Activated T-cell treated with anti-CD3 and anti-CD28 coated beads, Interleukin-2, amount 50 U/mL, for 72 hours (primary cell): ENCODE results near the gene PHF23. TPM values are rescaled to one million over a fixed set of nuclear protein-coding genes. Genes with fewer than 3 reads are reported as not detected.

Source experiments
- ATAC-seq, 2 donors: fragments of 150-1000 bp; cut with Tn5 transposase; replicated peaks in 1 of 2; 2 replicates each; pipeline ENCODE4 v1.10.0; 2021; ENCODE audit warnings: moderate library complexity in 2 of 2, mild to moderate bottlenecking in 1 of 2
- DNase-seq, 2 donors: peaks; one replicate each; pipeline ENCODE4 v3.0.0; 2021 to 2022; ENCODE audit warnings: mixed read lengths in 1 of 2
- H3K27ac Mint-ChIP-seq: one replicate; pipeline ENCODE4 v1.8.0; 2022; ENCODE audit warnings: mild to moderate bottlenecking, moderate library complexity, mixed read lengths
- H3K27me3 Mint-ChIP-seq: one replicate; pipeline ENCODE4 v1.8.0; 2022; ENCODE audit warnings: low read depth, mixed read lengths
- H3K36me3 Mint-ChIP-seq, 2 donors: one replicate each; pipeline ENCODE4 v1.8.0; 2022; ENCODE audit warnings: mixed read lengths in 2 of 2, mild to moderate bottlenecking in 1 of 2; ENCODE audit not compliant: insufficient read depth in 2 of 2
- H3K4me1 Mint-ChIP-seq: one replicate; pipeline ENCODE4 v1.8.0; 2022; ENCODE audit warnings: low read depth, mixed read lengths
- H3K4me3 Mint-ChIP-seq, 2 donors: one replicate each; pipeline ENCODE4 v1.8.0; 2022; ENCODE audit warnings: mild to moderate bottlenecking in 2 of 2, mixed read lengths in 2 of 2, moderate library complexity in 2 of 2
- H3K9me3 Mint-ChIP-seq, 2 donors: one replicate each; pipeline ENCODE4 v1.8.0; 2022; ENCODE audit warnings: mixed read lengths in 2 of 2
- total RNA-seq, 2 donors: library from RNA; stranded (reverse); gene quantifications; one replicate each; pipeline ENCODE4 v1.2.3, GENCODE V29; 2022

PHF23 gene
- total RNA-seq, result 10 to 100 TPM; 28.9 to 32.2 TPM

DNA sequence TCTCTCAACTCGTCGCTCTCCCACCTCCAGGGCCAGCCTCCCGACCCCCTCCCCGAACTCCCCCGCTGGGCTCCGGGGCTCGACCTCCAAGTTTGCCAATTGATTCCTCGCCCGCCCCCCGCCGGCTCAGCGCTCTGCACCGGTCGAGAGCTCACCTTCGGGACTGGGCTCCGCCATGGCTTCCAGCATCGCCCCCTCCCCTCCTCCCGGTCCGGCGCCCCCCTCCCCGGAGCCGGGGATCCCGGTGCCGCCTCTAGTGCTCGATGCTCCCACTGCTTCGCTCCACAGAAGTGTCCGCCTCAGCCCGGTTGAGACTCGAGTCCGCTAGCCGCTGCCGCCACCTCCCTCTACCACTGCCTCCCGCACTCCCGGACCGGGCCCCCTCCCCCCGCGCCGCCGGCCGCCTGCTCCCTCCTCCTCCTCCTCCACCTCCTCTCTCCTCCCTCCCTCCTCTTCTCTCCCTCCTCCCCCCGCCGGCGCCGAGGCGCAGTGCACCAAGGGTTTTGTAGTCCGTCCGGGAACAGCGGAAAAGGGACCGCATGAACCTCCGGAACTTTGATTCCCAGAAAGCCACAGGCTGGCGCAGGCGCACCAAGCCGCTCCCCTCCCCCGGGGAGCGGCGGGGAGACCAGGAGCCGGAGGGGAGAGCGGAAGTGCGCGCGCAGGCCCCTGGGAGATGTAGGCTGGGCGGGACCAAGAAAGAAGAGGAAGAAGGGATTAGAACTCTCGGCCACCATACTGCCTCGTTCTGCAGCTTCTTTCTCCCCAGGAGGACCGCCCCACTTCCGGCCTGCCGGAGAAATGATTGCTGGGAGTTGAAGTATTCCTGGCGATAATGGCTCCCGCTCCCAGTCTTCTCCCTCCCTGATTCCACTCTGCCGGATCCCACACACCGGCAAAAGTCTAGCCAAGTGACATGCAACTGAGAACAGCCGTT, at the start of gene PHF23:
PHF23 (minus strand) TSS at position 367 of the 937 bp plus-strand sequence; CDS start at position 189, 178 bp downstream.
- H3K36me3 Mint-ChIP-seq, result peaks cover 13 to 16% of the 10 kb centered on the region in 2 donors
- peak within 1 kb of the TSS; percentile 93 to 100 for H3K4me3 Mint-ChIP-seq
- ATAC-seq (peak; percentile 71 to 72), DNase-seq (peak; percentile 96 to 98)
- H3K27me3 Mint-ChIP-seq, result no peaks in the 10 kb centered on the region
- H3K27ac Mint-ChIP-seq, result peak within 1 kb of the TSS; percentile 94
- peaks cover 66% of the 10 kb centered on the region for H3K4me1 Mint-ChIP-seq
- no peaks in the 10 kb centered on the region for H3K9me3 Mint-ChIP-seq

DNA sequence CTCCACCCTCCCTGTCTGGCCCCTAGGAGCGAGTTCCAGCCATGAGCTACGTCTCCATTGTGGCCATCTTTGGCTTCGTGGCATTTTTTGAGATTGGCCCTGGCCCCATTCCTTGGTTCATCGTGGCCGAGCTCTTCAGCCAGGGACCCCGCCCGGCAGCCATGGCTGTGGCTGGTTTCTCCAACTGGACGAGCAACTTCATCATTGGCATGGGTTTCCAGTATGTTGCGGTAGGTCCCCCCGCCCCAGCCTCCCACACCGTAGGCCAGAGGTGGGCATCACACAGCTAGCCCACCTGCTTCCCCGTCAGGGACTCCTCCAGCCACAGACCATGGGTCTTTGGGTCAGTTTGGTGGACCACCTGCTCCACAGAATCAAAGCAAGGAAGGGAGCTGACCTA, 46.4 kb upstream of the PHF23 start:
- Mint-ChIP-seq H3K9me3 (no peaks in the 10 kb centered on the region), H3K27me3 (peaks cover 22% of the 10 kb centered on the region), H3K36me3 (no peaks in the 10 kb centered on the region), H3K4me1 (peaks cover 19% of the 10 kb centered on the region), H3K4me3 (no peak overlapping the region), H3K27ac (no peak overlapping the region)
- no peak for DNase-seq
- no peak for ATAC-seq

DNA sequence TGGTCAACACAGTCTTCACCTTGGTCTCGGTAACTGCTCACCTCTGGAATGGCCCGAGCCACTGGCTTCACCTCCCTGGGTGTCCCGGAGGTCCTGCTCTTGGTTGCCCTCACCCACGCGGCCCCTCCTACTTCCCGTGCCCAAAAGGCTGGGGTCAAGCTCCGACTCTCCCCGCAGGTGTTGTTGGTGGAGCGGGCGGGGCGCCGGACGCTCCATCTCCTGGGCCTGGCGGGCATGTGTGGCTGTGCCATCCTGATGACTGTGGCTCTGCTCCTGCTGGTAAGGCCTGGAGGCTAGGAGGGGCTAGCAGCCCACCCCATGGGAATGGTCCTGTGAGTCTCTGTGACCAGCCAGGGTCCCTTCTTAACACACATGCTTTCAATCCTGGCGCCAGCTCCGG, 45.7 kb upstream of the PHF23 start:
- Mint-ChIP-seq H3K27me3 (peaks cover 30% of the 10 kb centered on the region), H3K4me3 (no peak overlapping the region), H3K9me3 (no peaks in the 10 kb centered on the region), H3K36me3 (no peaks in the 10 kb centered on the region), H3K4me1 (peaks cover 26% of the 10 kb centered on the region), H3K27ac (no peak overlapping the region)
- ATAC-seq (no peak), DNase-seq (no peak)

DNA sequence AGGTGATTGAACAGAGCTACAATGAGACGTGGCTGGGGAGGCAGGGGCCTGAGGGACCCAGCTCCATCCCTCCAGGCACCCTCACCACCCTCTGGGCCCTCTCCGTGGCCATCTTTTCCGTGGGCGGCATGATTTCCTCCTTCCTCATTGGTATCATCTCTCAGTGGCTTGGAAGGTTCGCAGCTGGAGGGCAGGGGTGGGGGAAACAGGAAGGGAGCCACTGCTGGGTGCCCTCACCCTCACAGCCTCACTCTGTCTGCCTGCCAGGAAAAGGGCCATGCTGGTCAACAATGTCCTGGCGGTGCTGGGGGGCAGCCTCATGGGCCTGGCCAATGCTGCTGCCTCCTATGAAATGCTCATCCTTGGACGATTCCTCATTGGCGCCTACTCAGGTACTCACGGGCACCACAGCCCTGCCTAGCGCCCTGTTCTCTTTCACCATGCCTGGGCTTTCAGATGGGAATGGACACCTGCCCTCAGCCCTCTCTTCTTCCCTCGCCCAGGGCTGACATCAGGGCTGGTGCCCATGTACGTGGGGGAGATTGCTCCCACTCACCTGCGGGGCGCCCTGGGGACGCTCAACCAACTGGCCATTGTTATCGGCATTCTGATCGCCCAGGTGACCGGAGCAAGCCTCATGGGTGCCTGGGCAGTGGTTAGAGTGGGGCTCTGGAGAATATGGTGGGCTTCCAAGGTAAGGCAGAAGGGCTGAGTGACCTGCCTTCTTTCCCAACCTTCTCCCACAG, 44.4 kb upstream of the PHF23 start:
- Mint-ChIP-seq H3K36me3 (no peaks in the 10 kb centered on the region), H3K27me3 (peaks cover 32% of the 10 kb centered on the region), H3K4me1 (peaks cover 26% of the 10 kb centered on the region), H3K27ac (no peak overlapping the region), H3K4me3 (no peak overlapping the region), H3K9me3 (no peaks in the 10 kb centered on the region)
- no peak for DNase-seq
- no peak for ATAC-seq

DNA sequence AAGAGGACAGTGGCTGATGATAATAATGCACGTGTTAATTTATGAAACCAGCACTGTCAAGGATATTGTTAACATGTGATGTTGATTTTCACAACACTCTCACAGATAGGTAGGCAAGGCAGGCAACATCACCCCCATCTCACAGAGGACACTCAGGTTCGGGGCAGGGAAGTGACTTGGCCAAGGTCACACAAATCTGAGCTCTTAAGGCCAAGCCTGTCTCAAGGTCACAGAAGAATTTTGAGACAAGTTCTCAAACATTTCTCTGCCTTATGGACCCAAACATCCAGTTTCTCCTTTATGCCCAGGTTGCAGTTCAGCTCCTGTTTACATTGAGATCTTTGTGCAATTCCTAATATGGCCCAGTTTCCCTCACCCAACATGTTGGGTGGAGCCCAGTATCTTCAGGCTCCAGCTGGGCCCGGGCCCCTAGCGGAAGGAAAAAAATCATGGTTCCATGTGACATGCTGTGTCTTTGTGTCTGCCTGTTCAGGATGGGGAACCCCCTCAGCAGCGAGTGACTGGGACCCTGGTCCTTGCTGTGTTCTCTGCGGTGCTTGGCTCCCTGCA, 43.6 kb upstream of the PHF23 start:
- H3K4me3 Mint-ChIP-seq, result peak overlapping the region; percentile 40 to 86
- no peak for ATAC-seq
- H3K9me3 Mint-ChIP-seq, result no peaks in the 10 kb centered on the region
- no peak overlapping the region for H3K27ac Mint-ChIP-seq
- peaks cover 26% of the 10 kb centered on the region for H3K4me1 Mint-ChIP-seq
- no peaks in the 10 kb centered on the region for H3K36me3 Mint-ChIP-seq
- H3K27me3 Mint-ChIP-seq, result peaks cover 32% of the 10 kb centered on the region
- no peak for DNase-seq

DNA sequence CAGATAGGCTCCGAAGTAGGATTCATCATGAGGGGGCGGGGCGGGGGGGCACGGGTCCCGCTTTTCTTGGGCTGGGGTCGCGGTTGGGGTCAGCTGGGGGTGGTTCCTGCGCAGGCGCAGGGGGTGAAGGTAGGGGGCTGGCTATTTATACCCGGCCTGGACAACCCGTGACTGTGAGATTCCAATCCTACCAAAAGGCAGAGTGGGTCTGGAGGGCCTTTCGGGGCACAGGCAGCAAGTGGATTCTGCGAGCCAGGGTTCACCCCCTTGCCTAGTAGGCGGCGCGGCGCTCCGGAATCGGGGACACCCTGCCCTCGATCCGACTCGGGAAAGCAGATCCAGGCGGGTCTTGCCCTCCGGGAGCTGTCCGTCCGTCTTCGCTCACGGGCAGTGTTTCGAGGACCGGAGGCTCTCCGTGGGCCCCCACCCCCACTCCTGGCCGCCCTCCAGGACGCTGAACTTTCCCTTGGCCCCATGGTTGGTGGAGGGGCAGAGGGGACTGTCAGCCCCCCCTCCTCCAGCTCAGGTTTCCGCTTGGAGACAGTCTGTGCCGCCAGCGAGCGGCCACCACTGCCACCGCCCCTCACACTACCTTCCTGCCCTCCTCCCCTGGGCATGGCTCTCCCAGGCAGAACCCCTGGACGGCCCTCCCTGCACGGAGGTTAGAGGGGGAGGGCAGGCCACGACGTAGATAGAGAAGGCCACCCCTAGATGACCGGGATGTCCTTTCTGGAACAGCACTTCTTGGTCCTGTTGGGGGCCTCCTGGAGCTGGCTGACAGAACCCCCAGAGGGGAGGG, 42.9 kb upstream of the PHF23 start:
- H3K27ac Mint-ChIP-seq, result no peak overlapping the region
- no peaks in the 10 kb centered on the region for H3K36me3 Mint-ChIP-seq
- peak overlapping the region; percentile 86 to 91 for H3K4me3 Mint-ChIP-seq
- H3K4me1 Mint-ChIP-seq, result peaks cover 26% of the 10 kb centered on the region
- H3K27me3 Mint-ChIP-seq, result peaks cover 32% of the 10 kb centered on the region
- ATAC-seq (no peak), DNase-seq (no peak)
- H3K9me3 Mint-ChIP-seq, result no peaks in the 10 kb centered on the region

DNA sequence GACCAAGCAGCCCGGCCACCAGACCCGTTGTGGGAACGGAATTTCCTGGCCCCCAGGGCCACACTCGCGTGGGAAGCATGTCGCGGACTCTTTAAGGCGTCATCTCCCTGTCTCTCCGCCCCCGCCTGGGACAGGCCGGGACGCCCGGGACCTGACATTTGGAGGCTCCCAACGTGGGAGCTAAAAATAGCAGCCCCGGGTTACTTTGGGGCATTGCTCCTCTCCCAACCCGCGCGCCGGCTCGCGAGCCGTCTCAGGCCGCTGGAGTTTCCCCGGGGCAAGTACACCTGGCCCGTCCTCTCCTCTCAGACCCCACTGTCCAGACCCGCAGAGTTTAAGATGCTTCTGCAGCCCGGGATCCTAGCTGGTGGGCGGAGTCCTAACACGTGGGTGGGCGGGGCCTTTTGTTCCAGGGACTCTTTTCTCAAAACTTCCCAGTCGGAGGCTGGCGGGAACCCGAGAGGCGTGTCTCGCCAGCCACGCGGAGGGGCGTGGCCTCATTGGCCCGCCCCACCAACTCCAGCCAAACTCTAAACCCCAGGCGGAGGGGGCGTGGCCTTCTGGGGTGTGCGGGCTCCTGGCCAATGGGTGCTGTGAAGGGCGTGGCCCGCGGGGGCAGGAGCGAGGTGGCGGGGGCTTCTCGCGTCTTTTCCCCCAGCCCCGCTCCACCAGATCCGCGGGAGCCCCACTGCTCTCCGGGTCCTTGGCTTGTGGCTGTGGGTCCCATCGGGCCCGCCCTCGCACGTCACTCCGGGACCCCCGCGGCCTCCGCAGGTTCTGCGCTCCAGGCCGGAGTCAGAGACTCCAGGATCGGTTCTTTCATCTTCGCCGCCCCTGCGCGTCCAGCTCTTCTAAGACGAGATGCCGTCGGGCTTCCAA, 42.1 kb upstream of the PHF23 start, which contains the start of gene SLC2A4:
SLC2A4 (plus strand) TSS at position 645 of the 879 bp plus-strand sequence; CDS start at position 862, 217 bp downstream.
- Mint-ChIP-seq H3K27ac (no peak within 1 kb of the TSS), H3K9me3 (no peaks in the 10 kb centered on the region), H3K4me1 (peaks cover 26% of the 10 kb centered on the region), H3K36me3 (no peaks in the 10 kb centered on the region), H3K4me3 (peak within 1 kb of the TSS; percentile 86 to 91), H3K27me3 (peaks cover 32% of the 10 kb centered on the region)
- peak; percentile 89 to 91 for DNase-seq
- peak; percentile 82 for ATAC-seq

DNA sequence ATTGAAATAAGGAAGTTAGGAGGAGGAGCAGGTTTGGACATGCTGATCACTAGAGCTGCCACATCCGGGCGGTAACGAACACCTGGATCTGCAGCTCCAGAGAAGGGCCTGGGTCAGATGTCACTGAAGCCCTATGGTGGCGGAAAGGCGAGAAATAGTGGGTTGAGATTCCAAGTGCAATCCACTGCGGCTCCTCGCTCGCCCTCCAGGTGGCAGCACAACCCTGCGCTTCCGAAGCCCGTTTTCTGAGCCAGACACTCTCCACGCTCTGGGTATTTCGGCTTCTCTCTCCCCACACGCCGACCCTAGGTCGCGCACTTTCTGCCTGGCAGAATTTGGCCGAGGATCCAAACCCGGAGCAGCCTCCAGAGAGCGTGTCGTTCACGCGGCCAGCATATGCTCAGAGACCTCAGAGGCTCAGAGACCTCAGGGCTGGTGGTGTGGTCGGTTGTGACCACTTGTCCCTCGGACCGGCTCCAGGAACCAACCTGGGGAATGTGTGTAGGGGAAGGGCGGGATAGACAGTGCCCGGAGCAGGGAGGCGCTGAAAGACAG, 41.3 kb upstream of the PHF23 start:
- Mint-ChIP-seq H3K4me3 (peak overlapping the region; percentile 86 to 91), H3K27me3 (peaks cover 32% of the 10 kb centered on the region), H3K27ac (no peak overlapping the region), H3K9me3 (no peaks in the 10 kb centered on the region), H3K4me1 (peaks cover 26% of the 10 kb centered on the region), H3K36me3 (no peaks in the 10 kb centered on the region)
- DNase-seq (peak; percentile 84 to 89), ATAC-seq (peak; percentile 83)

DNA sequence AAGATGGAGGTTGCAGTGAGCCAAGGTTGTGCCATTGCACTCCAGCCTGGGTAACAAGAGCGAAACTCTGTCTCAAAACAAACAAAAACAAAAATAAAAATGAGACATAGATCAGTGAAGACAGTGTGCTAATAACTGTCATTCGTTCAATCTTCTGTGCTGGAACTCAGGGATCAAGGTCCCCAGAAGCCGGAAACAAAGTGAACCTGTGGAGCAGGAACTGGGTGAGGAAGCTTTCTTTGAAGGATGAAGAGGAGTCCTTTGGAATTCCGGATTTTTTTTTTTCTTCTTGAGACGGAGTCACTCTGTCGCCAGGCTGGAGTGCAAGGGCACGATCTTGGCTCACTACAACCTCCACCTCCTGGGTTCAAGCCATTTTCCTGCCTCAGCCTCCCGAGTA, 40.2 kb upstream of the PHF23 start:
- Mint-ChIP-seq H3K27ac (no peak overlapping the region), H3K27me3 (peaks cover 32% of the 10 kb centered on the region), H3K4me1 (peaks cover 26% of the 10 kb centered on the region), H3K4me3 (no peak overlapping the region), H3K9me3 (no peaks in the 10 kb centered on the region), H3K36me3 (no peaks in the 10 kb centered on the region)
- DNase-seq (no peak), ATAC-seq (no peak)

DNA sequence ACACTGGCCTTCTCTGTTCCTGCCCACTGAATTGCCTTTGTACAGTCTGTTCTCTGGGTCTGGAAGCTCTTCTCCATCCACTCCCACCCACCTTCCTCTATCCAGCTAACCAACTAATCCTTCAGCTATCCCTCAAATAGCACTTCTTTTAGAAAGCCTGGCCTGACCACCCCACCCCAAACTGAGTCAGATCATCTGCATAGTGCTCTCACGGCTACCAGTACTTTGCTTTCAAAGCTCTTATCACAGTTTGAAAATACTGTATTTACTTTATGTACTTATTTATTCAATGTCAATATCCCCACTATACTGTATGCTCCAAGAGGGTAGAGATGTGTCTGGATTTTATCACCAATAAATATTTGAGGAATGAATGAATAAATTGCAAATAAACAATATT, 27.5 kb upstream of the PHF23 start:
- H3K4me1 Mint-ChIP-seq, result peaks cover 23% of the 10 kb centered on the region
- no peak overlapping the region for H3K27ac Mint-ChIP-seq
- DNase-seq, result no peak
- H3K36me3 Mint-ChIP-seq, result peaks cover 0 to 3% of the 10 kb centered on the region in 2 donors
- H3K9me3 Mint-ChIP-seq, result no peaks in the 10 kb centered on the region
- no peak for ATAC-seq
- peaks cover 21% of the 10 kb centered on the region for H3K27me3 Mint-ChIP-seq
- H3K4me3 Mint-ChIP-seq, result no peak overlapping the region

DNA sequence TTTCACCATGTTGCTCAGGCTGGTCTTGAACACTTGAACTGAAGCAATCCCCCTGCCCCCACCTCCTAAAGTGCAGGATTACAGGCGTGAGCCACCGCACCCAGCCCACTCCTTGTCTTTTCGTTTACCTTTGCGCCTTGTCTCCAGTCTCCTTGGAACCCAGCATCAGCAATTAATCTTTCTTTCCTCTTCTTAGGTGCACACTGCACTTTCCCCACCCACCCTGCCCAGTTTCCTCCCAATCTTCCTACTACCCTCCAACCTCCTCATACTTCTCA, 24.5 kb upstream of the PHF23 start:
- H3K4me1 Mint-ChIP-seq, result peaks cover 38% of the 10 kb centered on the region
- H3K9me3 Mint-ChIP-seq, result no peaks in the 10 kb centered on the region
- H3K27ac Mint-ChIP-seq, result no peak overlapping the region
- H3K4me3 Mint-ChIP-seq, result peak overlapping the region; percentile 58 to 82
- no peak for DNase-seq
- H3K36me3 Mint-ChIP-seq, result peaks cover 0 to 3% of the 10 kb centered on the region in 2 donors
- peaks cover 21% of the 10 kb centered on the region for H3K27me3 Mint-ChIP-seq
- ATAC-seq, result no peak
